ENCODE results near the gene ACOXL. TPM values are rescaled to one million over a fixed set of nuclear protein-coding genes. Genes with fewer than 3 reads are reported as not detected.

ACOXL gene
- total and polyA plus RNA-seq, 10 of the 15 experiments (the other 5 are each of a cell fraction or from before 2014, with no cell fraction given), result 0.05 to 1.3 (median 0.71) TPM

DNA sequence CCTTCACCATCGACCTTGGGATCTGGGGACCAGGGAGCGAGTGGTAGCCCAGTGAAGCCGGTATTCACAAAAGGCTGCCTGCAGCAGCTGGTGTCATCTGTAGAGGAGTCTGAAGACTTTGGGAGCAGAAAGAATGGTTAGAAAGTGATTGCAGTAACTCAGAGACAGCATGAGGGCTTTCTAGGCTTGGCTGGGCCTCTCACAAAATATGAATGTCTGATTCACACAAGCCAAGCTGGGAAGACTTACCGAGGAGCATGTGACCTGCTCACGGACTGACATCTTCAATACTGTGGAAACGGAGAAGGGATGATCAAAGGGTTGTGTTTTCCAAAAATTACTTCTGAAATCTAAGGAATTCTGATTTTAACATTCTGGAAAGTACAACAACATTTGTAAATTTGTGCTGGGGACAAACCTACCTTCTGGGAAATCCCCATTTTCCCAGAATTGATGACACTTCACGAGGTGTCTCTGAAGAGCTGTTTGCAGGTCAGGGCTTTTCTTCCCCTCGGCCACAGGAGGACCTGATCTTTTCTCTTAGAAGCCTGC lies 111.7 kb downstream of the ACOXL start (continued):
- TF ChIP-seq ELK1 (IDR thresholded peaks at IDR 0.05; ENCODE audit: low read depth, low read length), result no peak
- TF ChIP-seq IRF5 (IDR thresholded peaks at IDR 0.05; ENCODE audit: borderline replicate concordance), result no peak

- no TSS peak for BruUV-seq (replicated peaks)
- POLR2A ChIA-PET, result no interaction called here
- H3K27ac ChIP-seq (ENCODE audit: control insufficient read depth, insufficient read depth), result no peak overlapping the region
- no peak overlapping the region for H2AFZ ChIP-seq (ENCODE audit: control insufficient read depth, low read depth, low read length)
- H3K4me3 ChIP-seq, result no peak overlapping the region
- no peak overlapping the region for H3K4me2 ChIP-seq (ENCODE audit: control insufficient read depth, insufficient read depth)
- WGBS (ENCODE audit: insufficient coverage, insufficient replicate concordance, low lambda C conversion rate, missing lambda C conversion rate), result 57% methylated on average over 9 of the region's 9 CpGs
- CTCF ChIA-PET, result interaction anchor here (1.6 to 2.2 kb wide), 2 partner anchors 14 to 35 kb away, joined by 4 to 7 read pairs; no protein-coding TSS in a partner anchor
- TF ChIP-seq EED (IDR thresholded peaks at IDR 0.05; ENCODE audit: low read depth) (no peak), HCFC1 (IDR thresholded peaks at IDR 0.05; ENCODE audit: low read length) (no peak)
- FAIRE-seq (no peak), DNase-seq (ENCODE audit: low read depth, low spot score) (no peak), ATAC-seq (no peak)
- intact Hi-C loops (cut with micrococcal nuclease; ENCODE audit: unreplicated experiment) (no loop called here), in situ Hi-C loops (cut with MboI) (no loop called here)
- H3K9me3 ChIP-seq (replicated peaks; ENCODE audit: control insufficient read depth, insufficient read depth, low read length), result no peaks in the 10 kb centered on the region
- RAD21 ChIA-PET (ENCODE audit: unreplicated experiment), result no interaction called here
- H4K20me1 ChIP-seq (ENCODE audit: control insufficient read depth, insufficient read depth), result no peaks in the 10 kb centered on the region
- H3K27me3 ChIP-seq (replicated peaks in 1 of 2; ENCODE audit: control insufficient read depth in 2 of 2, insufficient read depth in 2 of 2, low read length in 1 of 2), result no peaks in the 10 kb centered on the region; a peak in 2 of 4 replicates
- peaks cover 17% of the 10 kb centered on the region for H3K4me1 ChIP-seq (ENCODE audit: control insufficient read depth, insufficient read depth, low read length)
- no peaks in the 10 kb centered on the region for H3K36me3 ChIP-seq (ENCODE audit: control insufficient read depth in 2 of 2, insufficient read depth in 2 of 2, low read length in 1 of 2)
- H3K9ac ChIP-seq (ENCODE audit: control insufficient read depth, insufficient read depth, low read length), result no peak overlapping the region
- SMC1A ChIA-PET (ENCODE audit: uncharacterized antibody, unreplicated experiment), result interaction anchor here (0.6 to 1.7 kb wide), 3 partner anchors 11 to 36 kb away, joined by 3 to 10 read pairs (median 6); no protein-coding TSS in a partner anchor
- no peaks in the 10 kb centered on the region for H3K79me2 ChIP-seq (ENCODE audit: control insufficient read depth, insufficient read depth, low read length)
Measured at GRCh38 chr2:110847651-110848050, 115.3 kb downstream of the ACOXL start.

Data from GM12878 (cell line).